SIG-M5 (cell line): ENCODE results near the gene MFRP.
"Not testable (repeated sequence)": the region's sequence is repeated elsewhere in the genome, so short reads cannot be mapped to it uniquely, and the experiment has no call there.

ENCODE experiments used
- DNase-seq: peaks from one replicate; lab custom pipeline; 2025; lab: John Stamatoyannopoulos, UW

The MFRP gene

GRCh38 chr11:119346605-119347004 is at the start of gene MFRP:
Gene MFRP, minus strand, starts transcription at chr11:119346705. Its CDS starts 192 bp downstream, at chr11:119346513.
- no peak for DNase-seq

DNA sequence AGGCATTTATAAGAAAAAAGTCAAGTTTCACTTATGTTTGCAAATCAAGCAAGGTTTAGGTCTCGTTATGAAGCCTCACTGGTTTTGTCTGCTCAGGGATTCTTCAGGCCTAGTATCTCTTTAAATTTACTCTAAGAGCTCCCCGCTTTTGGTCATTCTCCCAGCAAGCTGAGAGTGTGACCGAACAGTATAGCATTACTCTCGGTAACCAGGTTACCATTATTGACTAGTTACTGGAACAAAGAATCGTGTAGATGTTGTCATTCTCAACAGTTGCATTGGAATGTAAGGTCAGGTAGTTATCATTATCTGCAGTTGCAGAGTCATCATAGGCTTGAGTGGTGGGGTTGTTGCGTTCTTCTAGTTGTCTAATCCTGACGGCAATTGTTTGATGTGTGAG is 44.8 kb upstream of the MFRP start:
- DNase-seq, result no peak

GRCh38 chr11:119389611-119390254 is 43.2 kb upstream of the MFRP start:
- DNase-seq, result no peak

GRCh38 chr11:119388103-119388502 is 41.6 kb upstream of the MFRP start:
- no peak for DNase-seq

DNA sequence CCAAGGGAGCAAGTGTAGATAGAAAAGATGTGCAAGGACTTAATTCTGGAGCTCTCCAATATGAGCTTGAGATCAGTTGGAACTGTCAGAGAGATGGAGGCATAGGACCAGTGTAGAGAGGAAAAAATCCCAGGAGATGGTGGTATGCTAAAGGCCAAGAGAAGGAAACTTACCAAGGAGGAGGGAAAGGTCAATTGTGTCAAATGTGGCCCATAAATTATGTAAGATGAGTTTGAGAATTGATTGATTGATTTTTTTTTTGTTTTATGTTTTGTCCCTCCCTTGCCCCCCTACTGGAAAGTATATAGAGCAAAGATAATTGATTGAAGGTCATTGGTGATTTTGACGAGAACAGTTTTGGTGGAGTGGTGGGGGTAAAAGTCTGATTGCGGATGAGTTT is 37.8 kb upstream of the MFRP start:
- DNase-seq, result no peak

GRCh38 chr11:119382513-119382912 is 36.0 kb upstream of the MFRP start:
- DNase-seq, result not testable (repeated sequence)

DNA sequence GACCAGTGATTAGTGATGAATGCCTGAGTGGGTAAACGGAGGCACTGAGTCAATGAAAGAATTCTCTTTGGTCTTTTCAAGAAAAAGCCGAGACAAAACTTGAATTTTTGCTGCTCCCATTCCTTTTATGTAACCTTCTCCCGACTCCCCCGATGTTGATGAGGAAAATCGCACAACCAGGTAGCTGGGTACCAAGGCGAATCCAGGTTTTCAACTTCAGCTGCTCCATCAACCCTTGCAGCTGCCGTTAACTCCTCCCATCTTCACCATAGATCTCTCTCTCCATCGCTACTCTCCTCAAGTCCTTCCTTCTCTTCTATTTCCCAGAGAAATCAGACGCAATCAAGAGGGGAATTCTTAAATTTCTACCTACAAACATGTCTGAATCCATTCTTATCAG is 35.6 kb upstream of the MFRP start:
- DNase-seq, result no peak

DNA sequence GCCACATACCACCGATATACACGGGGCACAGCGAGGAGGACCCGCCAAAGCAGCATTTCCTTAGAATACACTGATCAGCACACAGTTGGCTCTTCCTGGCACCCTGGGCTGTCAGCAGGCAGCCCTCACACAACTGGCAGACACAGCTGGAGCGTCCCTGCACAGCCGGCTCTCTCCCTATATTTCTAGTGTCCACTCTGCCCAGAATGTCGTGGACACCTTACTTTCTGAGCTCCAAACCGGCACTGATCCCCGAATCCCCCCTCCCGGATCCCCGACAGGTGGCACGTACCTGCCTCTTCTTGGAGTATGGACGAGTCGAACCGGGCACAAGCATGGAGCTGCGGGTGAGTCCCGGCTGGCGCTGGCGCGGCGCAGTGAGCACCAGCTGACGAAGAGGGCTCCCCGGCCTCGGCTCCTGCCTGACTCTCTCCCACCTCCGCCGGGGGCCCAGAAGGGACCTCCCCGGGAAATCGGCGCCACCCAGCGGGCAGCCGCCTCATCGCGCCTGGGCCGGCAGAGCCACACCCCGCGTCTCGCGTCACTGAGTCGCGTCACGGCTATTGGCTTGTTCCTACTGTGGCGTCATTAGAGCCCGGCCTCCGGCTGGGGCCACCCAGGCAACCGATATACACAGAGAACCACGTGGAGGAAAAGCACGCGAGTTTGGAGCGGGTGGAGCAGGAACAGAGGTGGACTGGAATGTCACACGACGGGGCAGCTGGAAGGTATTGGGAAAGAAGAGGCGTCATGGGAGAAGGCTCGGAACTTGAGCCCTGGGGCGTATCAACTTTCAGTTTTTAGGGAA is 34.9 kb upstream of the MFRP start, which contains the start of gene USP2:
Gene USP2 (minus strand): TSS at position 510 of the 808 bp plus-strand sequence. CDS start 8,210 bp downstream, outside the sequence.
- DNase-seq, result peak; percentile 26

- DNase-seq, result no peak
Observed at GRCh38 chr11:119380827-119381180, 34.3 kb upstream of the MFRP start.

DNA sequence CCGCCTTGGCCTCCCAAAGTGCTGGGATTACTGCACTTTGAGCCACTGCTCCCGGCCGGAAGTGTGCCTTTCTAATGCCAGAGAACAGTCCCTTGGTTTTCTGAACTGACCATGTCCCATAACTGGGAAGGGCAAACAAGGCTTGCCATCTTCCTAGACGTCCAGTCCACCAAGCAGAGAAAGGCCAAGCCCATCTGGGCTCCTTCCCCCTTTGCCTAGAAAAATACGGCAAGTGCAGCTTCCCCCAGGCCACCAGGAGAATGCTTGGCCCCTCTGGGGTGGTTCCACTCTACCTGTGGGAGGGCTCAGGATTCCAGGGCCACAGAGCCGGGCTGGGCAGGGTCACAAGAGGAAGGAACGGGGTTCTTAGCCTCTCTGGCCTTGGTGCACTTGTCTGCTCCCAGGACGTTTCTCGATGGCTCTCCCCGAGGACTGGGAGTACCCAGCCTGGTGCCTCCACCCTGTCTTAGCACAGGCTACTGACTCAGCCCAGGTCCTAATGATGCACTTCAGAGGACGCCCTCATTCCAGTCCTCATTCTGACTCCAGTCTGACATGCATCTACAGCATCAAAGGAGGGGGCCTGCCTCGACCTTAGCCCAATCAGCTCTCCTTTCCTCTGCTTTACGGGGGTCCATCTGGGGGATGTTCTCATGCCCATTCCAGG is 33.8 kb upstream of the MFRP start:
- DNase-seq, result no peak

DNA sequence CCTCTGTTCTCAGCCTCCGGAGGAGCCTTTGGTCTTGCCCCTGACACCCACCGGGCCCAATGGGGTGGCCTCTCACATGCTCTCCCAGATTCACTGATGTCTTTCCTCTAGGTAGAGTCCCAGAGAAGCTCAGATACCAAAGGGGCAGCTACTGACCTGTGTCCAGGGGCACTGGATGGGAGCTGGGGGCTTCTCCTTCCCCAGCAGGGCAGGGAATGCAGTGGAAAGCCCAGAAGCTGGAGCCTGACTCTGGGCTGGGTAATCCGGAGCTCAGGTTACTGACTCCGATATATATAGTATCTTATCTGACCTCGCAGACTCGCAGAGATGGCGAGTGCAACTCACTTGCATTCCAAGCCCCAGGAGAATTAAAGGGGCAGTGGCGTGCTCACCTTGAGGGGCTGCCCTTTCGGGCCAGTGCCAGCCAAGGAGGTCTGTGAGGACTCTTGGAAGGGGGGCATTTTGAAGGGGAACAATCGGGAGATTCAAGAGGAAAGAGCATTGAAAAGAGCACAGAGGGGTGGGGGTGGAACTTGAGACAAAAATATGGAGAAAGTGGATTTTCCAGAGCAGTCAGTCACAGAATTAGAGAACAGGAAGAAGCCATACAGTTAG is 32.5 kb upstream of the MFRP start:
- DNase-seq, result no peak

GRCh38 chr11:119377961-119378667 is 31.6 kb upstream of the MFRP start:
- no peak for DNase-seq

- no peak for DNase-seq
Observed at GRCh38 chr11:119377112-119377901, 30.8 kb upstream of the MFRP start.

DNA sequence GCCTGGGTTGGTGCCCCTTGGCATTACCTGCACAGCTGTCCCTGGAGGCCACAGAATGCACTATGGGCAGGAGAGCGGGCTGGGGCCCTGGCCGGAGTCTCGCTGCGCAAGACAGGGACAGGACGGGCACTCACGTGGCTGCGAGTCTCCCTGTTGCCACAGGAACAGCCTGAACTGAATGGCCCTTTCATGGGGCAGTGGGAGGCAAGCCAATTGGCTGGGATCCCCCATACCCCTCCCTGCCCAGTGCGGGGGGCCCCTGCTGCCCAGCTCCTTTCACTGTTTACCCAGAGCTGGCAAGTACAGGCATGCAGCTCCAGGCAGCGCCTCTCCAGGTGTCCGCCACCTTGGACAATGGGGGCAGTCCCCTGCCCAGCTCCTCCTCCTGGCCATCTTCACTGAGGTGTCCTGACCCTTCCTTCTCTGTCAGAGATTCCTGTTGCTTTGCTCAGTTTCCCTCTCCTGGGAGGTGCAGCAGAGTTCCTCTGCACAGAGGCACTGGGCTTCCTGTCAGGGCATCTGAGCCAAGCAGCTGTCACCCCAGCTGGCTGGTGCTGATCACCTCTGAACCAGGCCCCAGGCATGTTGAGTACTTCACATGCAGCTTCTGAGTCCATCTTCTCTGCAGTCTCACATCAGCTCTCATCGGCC is 29.8 kb upstream of the MFRP start:
- no peak for DNase-seq

DNA sequence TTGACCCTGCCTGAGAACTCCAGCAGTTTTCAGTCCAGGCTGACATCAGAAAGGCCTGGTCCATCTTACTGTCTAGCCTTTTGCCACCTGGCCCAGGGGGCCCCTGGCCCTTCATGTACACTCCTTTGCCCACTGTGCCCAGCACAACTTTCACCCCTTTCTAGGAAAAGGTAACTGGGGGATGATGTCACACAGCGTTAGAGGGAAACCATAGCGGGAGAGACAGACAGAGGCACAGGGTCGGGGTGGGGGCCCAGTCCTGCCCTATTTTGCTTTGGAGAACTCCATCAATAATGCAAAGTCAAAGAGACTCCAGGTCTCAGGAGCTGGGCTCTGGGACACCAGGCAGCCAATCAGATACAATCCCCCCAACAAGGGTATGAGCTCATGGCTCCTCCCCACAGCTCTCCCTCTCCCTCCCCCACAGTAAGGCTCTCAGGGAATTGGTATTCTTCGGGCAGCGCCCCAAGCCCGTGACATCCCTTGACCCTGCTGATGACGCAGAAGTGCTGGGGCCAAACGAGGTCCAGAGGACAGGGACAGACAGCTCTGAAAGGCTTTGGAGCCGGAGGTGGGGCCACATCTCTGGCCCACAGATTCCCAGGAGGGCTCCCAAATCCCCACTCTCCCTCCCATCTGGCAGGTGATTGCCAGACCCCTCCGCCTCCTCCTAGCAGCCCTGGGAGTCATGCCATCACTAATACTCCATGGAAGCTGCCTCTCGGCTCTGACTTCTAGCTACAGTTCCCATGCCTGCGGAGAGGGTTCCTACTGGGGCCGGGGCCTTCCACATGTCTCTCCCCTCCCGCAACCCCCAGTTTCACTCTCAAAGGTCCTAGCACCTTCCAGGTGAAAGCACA is 29.1 kb upstream of the MFRP start:
- DNase-seq, result no peak

- DNase-seq, result no peak
Observed at GRCh38 chr11:119374632-119375336, 28.3 kb upstream of the MFRP start.

GRCh38 chr11:119373921-119374631 is 27.6 kb upstream of the MFRP start:
- DNase-seq, result no peak
